GM08714 (cell line): ENCODE results near the gene PRKCA.
"Not testable (repeated sequence)": the region's sequence is repeated elsewhere in the genome, so short reads cannot be mapped to it uniquely, and the experiment has no call there.

ENCODE experiments used
- H3K4me3 ChIP-seq: fragments of 200-500 bp; sonication (Bioruptor generic); 2 replicates; pipeline ENCODE4 v1.5.1; 2014; ENCODE audit warnings: mild to moderate bottlenecking, low read length, inconsistent platforms
- ZNF274 ChIP-seq: IDR thresholded peaks from 2 replicates; pipeline ENCODE4 v1.6.1; 2012; ENCODE audit warnings: mild to moderate bottlenecking, low read depth, low read length

Gene PRKCA

DNA sequence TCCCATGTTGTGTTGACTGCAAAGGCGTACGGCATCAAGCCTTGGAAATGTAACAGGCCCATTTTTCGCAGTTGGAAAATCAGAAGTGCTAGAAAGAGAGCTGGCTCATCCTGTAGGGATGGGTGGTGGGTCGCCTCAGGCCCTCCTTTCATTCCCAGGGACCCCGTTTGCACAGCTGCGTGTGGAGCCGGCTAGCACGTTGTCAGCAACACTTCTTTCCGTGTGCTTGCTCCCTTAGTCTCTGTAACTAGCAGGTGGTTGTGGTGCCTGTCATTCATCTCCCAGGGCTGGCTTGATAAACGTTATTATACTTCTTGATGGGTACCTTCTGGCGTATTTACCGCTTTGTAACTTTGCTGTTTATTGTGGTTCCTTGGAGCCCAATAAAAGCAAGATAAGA, 293.5 kb downstream of the PRKCA start:
- TF ChIP-seq ZNF274: no peak
- H3K4me3 ChIP-seq: no peak overlapping the region

DNA sequence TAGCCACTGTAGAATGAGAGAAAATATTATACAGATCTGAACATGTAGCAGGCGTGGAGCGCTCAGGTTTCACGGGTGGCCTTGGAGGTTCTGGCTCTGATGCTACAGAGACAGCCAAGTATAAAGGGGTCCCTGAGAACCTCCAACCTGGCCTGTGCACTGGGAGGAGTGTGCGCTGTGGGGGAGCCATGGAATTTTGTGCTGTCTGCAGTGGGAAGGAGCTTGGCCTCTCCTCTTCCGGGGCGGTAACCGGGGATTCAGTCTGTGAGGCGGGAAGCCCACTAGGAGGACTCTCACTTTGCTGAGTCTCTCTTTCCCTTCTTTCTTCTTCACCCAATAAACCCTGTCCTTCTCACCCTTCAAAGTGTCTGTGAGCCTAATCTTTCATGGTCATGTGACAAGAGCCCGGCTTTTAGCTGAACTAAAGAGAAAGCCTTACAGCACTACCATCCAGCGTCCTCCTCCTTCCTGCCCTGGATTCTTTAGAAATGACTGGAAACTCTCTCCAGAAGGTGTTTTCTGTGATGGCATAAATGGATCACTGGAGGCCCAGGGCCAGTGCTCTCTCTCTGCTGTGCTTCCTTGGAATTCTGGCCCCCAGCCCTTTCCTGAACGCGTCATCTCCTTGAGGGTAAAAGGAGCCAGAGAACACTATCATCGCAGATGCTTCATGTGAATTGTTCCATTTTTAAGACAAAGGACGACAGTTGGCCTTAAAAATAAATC, 300.4 kb downstream of the PRKCA start:
- no peak for TF ChIP-seq ZNF274
- no peak overlapping the region for H3K4me3 ChIP-seq

DNA sequence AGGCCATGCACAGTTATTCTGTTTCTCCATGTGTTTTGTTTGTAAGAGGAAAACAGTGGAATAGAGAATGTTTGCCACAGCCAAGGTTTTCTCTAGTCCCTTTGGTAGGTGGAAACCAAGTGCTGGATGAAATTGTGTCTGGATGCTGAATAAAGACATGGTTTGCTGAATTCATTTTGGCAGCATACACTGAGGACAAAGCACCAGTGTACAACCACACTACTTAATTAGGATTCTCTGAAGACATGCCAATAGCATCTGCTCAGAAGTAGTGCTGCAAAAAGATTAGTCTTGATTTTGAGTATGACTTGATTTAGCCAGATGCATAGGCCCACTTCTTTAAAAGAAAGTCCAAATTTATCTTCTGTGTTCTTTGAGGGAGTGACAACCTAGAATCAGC, 302.0 kb downstream of the PRKCA start:
- no peak for TF ChIP-seq ZNF274
- H3K4me3 ChIP-seq: no peak overlapping the region

DNA sequence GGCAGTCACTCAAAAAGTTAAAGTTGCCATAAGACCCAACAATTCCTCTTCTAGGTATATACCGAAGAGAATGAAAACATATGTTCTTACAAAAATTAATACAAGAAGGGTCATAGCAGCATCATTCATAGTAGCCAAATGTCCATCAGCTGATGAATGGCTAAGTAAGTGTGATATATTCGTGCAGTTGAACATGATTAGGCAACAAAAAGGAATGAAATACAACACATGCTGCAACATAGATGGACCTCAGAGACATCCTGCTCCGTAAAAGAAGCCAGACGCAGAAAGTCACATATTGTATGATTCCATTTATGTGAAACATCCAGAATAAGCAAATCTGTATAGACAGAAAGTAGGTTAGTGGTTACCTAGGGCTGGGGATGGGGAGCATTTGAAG, 303.1 kb downstream of the PRKCA start:
- H3K4me3 ChIP-seq: no peak overlapping the region
- no peak for TF ChIP-seq ZNF274

DNA sequence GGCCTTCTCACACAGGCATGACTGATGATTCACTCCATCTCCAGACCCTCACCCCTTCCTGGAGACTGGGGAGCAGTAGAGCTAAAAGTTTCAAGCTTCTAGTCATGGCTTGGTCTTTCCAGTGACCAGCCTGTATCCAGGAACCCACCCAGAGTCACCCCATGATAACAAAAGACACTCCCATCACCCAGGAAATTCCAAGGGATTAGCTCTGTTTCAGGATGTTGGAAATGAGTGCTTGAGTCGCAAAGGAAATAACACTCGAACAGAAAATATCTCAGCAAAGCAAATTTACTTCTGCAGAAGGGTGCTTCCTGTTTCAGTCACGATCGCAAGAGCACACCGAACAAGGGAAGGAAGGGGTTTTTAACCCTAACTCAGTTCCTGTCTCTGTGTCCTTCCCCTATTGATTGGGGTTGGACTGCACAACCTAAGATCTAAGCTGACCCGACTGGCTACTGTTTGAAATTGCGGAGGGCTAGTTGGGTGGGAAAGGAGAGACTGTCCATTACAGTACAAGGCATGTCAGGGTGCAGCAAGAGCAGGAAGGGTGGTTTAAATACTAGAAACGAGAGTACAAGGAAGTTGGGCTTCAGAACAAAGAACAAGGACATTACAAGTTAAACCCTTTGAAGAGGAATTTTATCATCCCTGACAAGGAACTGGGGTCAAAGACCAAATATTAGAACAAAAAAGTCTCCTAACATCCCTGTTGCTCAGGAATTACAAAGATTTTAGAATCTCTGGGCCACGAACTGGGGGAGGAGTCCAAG, 308.1 kb downstream of the PRKCA start:
- no peak overlapping the region for H3K4me3 ChIP-seq
- TF ChIP-seq ZNF274: no peak

DNA sequence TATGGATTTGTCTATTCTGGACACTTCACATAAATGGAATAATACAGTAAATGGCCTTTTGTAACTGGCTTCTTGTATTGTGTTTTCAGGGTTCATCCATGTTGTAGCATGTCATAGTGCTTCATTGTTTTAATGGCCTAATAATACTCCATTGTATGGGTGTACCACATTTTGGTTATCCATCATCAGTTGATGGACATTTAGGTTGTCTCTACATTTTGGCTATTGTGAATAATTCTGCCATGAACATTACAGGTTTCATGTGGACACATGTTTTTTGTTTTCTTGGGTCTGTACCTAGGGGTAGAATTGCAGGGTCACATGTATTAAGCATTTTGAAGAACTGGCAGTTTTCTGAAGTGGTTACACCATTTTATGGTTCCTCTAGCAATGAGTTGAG, 309.0 kb downstream of the PRKCA start:
- TF ChIP-seq ZNF274: no peak
- H3K4me3 ChIP-seq: no peak overlapping the region

DNA sequence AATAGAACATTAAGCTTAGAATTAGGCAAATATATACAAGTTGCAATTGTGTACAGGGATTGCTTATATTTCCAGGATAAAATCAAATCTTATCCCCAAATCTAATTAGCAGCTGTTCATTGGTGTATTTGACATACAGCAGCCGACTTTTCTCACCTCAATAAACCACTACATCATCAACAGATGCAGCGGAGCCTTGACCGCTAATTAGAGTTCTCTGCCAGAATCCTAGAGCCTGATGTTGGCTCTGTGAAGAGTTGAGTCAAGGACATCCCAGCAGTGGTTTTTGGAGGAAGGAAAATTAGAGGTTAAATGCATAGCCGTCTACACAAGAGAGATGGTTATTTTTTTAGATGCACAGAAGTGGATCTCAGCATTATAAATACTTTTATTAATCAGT, 310.6 kb downstream of the PRKCA start:
- TF ChIP-seq ZNF274: no peak

DNA sequence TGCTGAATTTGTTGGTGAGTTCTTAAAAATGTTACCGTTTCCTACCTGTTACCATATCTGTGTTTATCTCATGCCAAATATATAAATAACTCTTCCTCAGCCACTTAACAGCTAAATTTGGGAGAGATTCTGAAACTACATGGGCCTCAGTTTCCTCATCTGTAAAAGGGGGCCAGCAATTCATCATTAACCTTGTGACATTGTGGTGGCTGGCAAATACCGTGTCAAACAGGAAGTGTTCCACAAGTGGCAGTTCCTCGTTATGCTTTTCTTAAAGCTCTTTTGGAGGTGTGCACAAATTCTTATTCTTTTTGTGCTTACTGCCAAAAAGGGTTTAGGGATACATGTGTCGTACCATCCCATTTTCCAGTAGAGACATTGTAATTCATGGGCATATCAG, 312.1 kb downstream of the PRKCA start:
- no peak for TF ChIP-seq ZNF274
- H3K4me3 ChIP-seq: no peak overlapping the region

More for the DNA sequence above, 310.6 kb downstream of the PRKCA start:
- no peak overlapping the region for H3K4me3 ChIP-seq

DNA sequence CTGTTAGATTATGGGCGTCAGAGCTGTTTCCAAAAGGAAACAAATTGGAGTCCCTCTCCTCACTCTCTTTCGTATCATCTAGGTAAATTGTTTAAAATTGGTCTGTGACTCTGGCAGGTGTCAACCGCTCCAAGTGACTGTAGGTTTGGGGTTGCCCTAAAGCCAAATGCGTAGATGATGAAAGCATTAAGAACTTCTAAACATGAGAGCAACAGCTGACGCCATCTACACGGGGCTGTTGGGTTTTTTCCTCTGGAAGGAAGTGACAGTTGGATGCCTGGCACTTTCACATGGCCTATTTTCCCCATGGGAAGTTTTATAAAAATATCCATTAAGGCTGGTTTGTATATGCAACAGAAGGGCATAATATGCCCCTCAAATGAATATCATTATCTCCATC, 316.8 kb downstream of the PRKCA start:
- no peak for TF ChIP-seq ZNF274
- H3K4me3 ChIP-seq: no peak overlapping the region

DNA sequence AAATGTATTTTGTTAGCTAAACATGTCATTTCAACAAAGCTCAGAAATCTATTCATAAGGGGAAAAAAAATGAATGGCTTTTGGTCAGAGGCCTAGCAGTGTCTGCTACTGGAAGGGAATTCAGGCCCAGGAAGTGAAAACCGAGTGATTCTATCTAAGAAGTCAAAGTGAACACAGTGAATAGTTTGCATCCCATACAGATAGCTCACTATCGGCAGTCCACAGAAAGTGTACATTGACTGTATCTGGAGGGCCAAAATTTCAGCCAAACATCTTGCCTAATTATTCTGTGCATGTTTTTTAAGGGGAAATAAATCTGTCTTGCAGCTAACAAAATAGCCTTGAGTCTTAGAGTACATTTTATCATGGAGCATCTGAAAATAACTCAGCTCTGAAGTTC, 318.1 kb downstream of the PRKCA start:
- H3K4me3 ChIP-seq: no peak overlapping the region
- TF ChIP-seq ZNF274: no peak

DNA sequence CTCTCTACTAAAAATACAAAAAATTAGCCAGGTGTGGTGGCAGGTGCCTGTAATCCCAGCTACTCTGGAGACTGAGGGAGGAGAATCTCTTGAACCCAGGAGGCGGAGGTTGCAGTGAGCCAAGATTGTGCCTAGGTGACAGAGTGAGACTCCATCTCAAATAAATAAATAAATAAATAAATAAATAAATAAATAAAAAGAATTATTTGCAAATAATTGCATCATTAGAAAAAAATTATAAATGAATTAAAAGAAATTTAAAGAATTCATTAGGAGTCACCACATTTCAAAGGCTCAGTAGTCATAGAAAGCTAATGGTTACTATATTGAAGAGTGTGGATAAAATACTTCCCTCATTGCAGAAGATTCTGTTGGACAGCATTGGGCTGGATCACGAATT, 322.2 kb downstream of the PRKCA start:
- H3K4me3 ChIP-seq: not testable (repeated sequence)

DNA sequence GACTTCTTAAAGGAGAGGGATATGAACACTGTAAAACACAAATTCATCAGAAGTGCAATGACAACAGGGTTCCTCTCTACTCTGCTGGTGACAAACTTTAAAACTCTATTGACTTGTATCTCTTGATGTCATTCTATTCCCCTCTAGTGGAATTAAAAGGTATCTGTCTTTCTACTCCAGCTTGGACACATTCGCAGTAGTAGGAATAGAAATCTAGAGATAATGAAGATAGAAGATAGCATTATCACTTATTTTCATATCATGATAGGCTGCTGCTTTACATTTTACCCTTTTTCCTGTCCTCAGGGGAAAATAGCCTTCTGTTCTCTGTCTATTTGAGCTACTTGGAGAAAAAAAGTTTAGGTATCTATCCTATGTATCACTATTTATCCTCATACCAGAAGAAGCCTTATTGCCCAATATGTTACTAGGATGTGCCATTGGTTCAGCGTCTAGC, 322.9 kb downstream of the PRKCA start:
- H3K4me3 ChIP-seq: no peak overlapping the region
- no peak for TF ChIP-seq ZNF274

DNA sequence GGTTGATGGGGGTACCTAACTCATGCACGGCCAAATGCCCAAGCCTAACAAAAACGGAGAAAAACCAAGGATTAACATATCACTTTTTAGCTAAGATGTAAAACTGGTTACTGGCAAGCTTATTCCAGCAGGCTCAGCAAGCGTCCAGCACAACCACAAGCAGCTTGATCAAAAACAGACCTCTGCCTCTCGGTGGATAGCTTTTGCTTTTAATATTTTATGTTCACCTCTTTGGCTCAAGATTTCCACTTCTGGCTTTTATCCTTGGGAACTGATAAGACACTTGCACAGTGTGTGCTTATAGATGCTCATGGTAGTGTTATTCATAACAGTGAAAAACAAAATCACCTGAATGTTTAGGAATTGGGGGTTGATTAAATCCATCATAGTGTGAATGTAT, 325.6 kb downstream of the PRKCA start:
- H3K4me3 ChIP-seq: no peak overlapping the region
- no peak for TF ChIP-seq ZNF274

DNA sequence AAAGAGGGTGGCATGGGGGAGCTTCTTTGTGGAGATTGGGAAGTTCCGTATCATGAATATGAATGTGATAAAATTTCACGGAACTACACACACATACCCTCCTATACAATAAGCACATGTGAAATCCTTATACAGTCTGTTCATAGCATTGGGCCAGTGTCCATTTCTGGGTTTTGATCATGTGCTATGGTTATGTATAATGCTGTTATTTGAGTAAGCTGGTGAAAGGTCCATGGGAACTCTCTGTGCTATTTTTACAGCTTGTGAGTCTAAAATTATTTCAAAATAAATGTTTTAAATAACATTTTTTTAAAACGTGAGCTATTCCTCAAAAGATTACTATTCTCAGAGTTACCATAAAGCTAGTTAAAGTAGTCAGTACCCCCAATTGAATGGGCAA, 327.3 kb downstream of the PRKCA start:
- H3K4me3 ChIP-seq: no peak overlapping the region
- TF ChIP-seq ZNF274: no peak

DNA sequence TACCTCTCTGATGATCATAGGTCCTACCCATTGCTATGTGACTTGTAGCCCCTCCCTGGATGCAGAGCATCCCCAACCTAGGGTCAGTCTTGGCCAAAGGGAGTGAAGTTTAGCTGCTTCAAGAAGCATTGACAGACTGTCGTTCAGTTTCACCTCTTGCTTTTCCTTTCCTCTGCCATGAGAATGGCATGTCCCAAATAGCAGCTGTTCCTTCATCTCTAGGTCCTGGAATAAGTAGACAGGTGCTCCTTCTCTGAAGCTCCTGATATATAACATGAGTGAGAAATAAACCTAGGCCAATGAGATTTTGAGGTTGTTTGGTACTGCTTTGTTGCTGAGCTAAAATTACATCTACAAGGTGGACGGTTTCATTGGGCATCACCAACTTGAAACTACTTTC, 328.0 kb downstream of the PRKCA start:
- no peak overlapping the region for H3K4me3 ChIP-seq
- no peak for TF ChIP-seq ZNF274
